ENCODE measurements around the gene SOCS2.

DNA sequence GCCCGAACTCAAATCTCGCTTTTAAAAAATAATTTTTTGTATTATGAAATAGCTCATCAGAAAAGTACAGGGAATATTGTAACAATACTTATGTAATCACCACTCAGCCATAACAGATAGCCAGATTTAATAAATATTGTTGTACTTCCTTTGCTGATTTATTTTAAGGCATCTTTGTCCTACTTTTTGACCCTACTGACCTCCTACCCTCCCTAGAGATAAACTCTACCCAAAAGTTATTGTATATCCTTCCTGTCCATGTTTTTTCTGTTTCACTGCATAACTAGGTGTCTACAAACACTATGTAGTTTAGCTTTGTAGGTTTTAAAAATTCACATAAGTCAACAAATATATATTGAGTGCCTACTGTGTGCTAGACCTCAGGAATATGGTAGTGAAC is 25.1 kb downstream of the SOCS2 start:
- TF ChIP-seq CTCF (conservative IDR thresholded peaks at IDR 0.05; ENCODE audit: low read length) (no peak), EZH2phosphoT487 (IDR thresholded peaks at IDR 0.05; ENCODE audit: borderline replicate concordance, low read depth, low read length) (no peak)
